Hindlimb muscle (tissue), 1 donor: ENCODE data around the gene TSPAN9. TPM values are rescaled to one million over a fixed set of nuclear protein-coding genes. Genes with fewer than 3 reads are reported as not detected.

Experiments used
- DNase-seq: peaks from one replicate; pipeline ENCODE4 v3.0.0-alpha.2; 2013
- polyA plus RNA-seq: library from polyadenylated mRNA; unstranded; fragments of 120-200 nt; gene quantifications from one replicate; pipeline ENCODE4 v1.2.1, GENCODE V29; 2013; ENCODE audit not compliant: insufficient read length

TSPAN9 gene
- polyA plus RNA-seq, 1 donor = 98.9 TPM

DNA sequence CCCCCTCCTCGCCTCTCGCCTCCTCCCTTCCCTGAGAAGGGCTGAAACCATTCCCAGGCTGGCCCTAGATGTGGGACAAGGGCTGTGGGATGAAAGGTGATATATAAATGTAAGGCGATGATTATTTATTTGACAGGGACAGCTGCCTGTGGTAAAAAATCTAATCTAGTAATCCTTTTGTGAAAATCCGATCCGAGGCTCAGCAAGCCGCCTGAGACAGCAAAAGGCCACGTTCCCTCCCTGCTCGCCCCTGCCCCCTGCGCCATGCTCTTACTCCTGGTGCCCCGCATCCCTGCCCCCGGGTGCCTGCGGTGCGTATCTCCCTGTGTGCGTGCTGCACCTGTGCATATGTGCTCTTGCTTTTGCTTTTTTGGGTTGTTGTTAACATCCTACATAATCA lies 65.2 kb downstream of the TSPAN9 start:
- DNase-seq = no peak

DNA sequence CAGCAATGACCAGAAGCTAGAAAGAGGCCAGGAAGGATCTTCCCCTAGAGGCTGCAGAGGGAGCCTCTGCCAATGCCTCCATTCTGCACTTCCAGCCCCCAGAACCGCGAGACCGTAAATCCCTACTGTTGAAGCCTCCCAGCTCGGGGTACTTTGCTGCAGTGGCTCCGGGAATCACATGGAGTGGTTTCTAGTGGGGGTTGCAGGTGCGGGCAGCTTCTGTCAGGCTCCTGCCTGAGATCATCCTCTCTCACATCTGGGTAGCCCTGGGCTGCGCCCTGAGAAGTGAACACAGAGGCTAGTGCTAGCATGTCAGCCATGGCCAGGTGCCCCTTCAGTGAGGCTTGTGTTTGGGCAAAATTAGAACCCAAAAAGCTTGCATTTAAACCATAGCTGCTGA lies 67.3 kb downstream of the TSPAN9 start:
- no peak for DNase-seq

DNA sequence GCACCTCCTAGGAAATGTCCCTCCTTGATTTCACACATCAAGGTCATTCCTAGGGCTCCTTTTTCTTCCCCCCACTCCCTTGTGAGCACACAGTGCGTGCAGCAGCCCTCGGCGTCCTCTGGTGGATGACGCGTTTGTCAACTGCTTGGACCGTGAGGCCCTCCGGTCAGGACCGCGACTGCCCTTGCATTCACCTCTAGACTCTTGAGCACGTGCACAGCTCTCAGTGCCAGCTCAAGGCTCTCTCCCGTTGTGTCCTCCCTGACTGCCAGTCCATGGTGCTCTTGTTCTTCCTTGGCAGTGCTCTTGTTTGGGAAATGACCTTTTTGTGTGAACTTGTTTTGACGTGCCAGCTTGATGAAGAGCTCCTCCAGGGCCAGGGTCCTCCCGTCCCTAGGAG lies 67.9 kb downstream of the TSPAN9 start:
- no peak for DNase-seq

DNA sequence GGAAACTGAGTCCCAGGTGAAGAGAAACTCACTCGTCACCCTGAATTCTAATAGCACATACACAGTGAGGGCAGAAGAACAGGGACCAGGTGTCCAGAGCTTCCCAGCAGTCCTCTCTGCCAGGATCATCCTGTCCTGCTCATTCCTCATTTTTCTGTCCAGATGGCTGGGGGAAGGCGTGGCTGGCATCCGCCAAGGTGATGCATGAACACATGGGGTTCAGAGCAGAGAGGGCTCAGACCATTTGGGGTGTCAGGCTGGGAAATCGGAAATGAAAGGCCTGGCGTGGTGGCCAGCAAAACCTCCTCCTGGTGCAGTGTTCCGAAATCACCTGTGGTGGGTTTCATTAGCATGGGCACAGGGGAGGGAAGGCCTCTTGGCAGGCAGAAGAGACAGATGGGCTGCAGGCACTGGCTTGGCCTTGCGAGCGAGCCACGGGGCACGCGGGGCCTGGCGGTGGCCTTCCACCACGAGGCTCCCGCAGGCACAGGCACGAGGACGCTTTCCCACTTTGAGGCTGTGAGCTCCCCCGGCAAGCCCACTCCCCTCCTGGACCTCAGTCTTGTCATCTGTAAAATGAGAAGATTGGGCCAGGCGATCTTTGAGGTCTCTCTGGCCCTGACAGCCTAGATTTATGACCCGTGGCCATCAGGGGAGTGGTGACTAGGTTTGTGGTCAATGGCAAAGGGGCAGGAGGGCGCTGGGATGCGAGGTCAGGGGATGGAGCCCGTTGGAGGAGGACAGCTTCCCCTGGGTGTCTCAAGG lies 68.5 kb downstream of the TSPAN9 start:
- DNase-seq = no peak

DNA sequence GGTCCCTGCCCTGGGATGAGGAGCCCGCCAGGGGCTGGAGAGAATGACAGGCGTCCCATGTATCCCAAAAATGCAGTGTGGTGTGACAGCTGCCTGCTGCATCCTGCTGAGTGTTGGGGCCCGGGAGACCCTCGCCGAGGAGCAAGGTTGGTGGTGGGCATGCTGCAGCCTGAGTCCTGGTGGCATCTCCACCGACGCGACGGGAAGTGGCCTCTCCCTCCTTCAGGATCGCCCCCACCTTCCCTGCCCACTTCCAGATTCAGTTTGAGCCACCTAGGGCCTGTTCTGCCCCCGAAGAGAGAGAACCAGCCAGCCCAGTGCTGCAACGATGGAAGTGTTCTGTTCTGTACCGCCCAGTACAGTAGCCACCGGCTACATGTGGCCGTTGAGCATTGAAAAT lies 70.1 kb downstream of the TSPAN9 start:
- DNase-seq = no peak

DNA sequence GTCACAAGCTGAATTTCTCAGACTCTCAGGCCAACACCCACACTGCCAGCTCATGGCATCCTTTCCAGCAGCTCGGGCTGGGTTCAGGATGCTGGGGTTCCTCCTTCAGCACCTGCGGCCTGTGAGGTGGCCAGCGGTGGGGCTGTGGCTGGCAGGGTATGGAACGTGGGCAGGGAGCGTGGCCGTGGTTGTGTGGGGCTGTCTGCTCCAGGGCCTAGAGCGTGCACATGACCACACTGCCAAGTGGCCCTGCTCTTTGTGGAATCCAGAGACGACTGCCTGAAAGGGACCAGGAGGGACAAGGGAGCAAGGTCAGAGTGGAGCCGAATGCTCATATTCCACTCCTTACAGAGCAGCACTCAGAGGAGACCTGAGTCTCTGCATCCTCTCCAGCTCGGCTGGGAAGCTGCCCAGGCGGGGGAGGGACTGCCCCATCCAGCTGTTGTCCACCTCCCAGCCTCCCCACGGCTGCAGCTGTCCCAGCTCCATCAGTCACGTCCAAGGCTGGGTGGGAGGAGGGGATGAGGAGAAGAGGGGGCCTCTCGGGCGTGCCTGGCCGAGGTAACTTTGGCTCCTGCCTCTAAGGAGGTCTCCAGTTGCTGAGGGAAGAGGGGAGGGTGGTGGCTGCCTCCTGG lies 71.3 kb downstream of the TSPAN9 start:
- DNase-seq = peak; percentile 89

DNA sequence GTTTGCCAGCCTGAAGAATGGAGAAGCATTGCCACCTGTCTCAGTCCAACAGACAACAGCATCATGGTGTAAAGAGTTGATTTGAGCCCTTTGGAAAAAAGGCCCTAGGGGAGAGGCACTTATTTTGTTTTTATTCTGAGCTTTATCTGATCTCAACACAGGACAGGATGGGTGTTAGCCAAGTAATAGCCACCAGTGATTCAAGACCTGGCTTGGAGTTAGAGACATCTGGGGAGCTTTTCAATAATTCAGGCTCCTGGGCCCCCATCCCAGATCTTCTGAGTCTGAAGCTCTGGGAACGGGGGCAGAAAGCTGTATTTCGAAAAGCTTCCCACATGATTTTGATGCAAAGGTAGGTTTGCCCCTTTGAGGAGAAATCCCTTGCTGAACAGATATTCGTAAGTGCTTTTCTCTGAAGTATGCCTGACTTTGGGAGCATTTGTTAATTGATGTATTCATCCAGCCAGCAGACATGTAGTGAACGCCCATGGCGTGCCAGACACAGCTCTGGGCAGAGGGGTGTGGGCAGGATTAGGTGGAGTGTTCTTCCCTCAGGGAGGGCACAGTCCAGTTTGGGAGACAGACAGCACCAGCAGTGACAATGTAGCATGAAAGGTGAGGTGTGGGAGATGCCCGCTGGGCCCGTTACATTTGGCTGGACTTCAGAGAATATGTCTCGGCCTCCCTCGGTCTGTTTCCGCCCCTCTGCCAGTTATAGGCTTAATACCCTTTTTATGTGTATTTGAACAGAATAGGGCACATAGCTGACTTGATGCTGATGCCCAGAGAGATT lies 72.5 kb downstream of the TSPAN9 start:
- DNase-seq = no peak

DNA sequence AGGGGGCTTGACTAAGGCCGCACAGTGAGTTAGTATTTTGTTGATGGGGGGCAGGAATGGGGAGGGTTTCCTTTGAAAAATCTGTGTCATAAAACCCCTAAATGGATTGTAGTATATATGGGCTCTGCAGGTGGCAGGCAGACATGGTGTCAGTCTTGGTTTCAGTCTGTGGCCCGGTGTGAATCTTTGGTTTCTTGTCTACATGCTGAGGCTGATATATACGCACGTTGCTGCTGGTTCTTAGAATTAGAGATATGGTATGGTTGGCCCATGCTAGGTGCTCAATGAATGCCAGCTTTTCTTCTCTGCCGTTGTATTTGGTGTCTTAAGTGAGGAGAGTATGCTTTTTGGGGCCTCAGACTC lies 73.1 kb downstream of the TSPAN9 start:
- DNase-seq = no peak

DNA sequence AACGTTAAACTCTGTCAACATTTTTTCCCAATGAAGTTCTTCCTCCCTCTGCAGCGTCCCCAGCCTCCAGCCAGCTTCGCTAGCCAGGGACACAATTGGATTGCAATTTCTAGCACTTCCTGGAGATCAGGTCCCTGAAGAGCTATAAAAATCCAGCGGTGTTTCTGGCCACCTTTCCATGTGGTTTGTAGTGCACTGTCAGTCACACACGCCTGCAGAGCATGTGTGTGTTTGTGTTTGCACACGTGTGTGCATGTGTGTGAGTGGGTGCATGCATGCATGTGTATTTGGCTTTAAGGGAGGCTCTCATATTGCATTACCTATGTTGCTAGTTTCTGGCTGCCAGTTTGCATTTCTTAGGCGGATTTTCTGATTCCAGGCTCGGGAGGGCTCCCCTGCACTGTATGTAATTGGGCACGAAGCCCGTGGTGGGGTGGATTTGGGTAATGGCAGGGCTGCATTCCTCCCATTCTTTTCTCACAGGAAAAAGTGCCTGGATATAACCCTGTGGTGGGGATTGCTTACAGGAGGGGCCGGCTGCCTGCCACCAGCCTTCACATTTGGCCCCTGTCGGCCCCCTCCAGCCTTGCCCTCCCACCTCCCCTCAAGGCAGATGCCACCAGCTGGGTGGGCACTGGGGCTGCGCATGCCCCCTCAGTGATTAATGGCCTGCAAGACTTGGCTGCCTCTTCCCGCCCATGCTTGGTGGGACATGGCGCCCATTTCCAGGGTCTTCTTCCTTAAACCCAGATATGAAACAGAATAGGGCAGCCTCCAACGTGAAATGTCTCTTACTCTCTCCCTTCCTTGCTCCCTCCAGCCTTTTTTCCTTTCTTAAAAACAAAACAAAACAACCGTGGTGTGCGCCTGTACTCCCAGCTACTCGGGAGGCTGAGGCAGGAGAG lies 74.0 kb downstream of the TSPAN9 start:
- peak; percentile 72 for DNase-seq

DNA sequence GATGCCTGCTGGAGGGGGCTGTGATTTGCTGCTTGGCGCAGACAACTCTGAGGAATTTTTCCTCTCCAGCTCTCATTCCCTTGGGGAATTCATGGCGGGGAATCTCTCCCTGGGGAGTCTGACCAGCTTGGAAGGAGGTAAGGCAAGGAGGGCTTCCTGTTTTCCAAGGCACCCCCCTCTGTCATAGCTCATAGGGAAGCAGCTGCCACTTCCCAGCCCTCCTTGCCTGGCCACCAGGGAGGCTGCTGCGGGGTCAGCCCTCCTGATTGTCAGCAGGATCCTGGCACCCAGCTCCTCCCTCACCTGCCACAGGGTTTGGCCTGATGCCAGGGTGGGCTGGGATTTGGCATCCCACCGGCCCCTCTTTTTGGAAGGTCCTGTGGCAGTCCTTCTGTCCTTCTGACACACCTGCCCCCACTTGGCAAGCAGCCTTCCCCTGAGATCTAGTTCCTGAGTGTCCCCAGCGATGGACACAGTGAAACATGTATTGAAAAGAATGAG lies 74.9 kb downstream of the TSPAN9 start:
- DNase-seq = no peak

DNA sequence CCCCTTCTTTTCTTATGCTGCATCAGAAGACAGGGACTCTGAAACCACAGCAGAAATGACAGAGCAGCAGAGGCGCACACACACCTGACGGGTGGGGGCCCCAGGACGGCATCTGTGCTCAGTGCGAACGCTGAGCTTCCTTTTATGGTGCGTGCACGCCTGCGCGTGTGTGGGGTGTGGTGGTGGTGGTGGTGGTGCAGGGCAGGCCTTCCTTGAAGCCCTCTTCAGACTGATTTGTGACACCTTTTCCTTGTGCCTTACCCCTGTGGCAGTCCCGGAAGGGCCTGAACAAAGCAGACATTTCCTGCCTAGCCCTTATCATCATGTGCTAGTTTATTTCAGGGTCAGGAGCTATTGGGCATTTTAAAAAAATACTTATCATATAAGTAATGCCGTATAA lies 75.7 kb downstream of the TSPAN9 start:
- DNase-seq = no peak

DNA sequence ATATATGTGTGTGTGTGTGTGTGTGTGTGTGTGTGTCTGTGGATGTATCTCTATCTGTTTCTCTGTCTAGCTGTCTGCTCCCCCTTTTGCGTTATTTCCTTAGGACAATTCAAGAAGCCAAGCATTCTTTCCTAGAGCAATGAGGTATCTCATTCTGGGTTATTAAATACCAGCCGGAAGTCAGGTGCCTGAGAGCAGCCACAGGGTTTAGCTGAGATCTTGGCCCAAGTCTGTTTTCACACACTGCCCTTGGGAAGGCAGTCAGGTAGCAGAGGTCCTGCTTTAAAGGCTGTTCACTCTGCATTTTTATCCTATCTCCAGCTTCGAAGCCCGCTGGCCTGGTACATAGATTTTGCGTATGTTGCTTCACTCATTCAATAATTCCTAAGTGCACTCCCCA lies 76.8 kb downstream of the TSPAN9 start:
- no peak for DNase-seq

DNA sequence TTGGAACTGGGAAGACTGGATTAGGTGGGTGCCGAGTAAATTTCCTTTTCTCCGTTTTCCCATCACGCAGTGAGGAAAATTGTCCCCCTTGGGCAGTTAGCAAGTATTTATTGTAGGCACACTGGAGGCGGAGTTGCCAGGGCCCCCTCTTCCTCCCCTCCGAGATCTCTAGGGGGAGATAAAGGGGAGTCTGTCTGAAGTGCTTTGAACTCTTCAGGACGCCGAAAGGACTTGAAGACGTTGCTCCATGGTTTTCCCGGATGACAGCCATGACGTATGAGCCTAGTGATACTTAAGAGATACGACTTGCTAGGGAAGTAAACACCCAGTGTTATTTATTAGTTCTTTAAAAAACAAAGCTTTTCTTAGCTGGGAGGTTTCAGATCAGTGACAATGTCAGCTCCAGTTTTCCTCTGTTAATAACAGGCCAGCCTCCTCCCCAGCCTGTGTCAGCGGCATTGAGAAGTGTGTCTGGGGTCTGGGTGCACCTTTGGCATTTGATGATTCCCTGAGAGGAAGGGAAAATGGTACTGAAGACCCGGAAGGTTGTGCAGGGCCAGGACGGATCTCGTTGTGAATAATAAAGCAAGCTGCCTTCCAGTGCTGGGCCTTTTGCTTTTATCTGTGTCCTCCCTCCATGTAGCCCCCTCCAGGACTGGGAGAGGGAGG lies 78.7 kb downstream of the TSPAN9 start:
- DNase-seq = no peak

DNA sequence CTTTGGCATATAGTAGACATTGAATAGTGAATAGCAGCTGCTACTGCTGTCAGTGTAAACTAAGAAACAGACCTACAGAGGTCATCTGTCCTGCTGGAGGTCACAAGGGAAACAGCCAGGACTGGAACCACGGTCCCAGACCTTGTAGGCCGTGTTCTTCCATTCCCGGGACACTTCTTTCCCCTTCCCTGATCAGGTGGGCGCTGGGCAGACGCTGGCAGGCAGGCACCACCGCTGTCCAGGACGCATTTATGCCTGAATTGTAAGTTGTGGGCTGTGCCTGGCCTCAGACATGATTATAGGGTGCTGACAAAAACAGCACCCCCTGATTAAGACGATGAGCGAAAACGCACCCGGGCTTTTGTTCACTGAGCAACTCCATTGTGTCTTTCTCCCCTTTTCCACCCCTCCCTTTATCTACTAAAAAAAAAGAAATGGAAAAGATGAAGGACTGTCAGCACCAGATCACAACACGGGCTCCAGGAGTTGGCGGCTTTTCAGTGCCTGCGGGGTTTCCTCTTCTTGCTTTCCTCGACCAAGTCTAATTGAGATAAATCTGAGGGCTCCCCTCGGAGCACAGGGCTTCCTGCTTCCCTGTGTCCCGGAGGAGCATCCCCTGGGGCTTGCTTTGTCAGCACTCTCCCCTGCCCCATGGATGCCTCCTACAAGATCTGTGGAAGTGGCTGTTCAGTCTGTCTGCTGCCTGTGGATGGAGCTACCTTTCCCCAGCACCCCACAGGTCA lies 80.6 kb downstream of the TSPAN9 start:
- DNase-seq = no peak

DNA sequence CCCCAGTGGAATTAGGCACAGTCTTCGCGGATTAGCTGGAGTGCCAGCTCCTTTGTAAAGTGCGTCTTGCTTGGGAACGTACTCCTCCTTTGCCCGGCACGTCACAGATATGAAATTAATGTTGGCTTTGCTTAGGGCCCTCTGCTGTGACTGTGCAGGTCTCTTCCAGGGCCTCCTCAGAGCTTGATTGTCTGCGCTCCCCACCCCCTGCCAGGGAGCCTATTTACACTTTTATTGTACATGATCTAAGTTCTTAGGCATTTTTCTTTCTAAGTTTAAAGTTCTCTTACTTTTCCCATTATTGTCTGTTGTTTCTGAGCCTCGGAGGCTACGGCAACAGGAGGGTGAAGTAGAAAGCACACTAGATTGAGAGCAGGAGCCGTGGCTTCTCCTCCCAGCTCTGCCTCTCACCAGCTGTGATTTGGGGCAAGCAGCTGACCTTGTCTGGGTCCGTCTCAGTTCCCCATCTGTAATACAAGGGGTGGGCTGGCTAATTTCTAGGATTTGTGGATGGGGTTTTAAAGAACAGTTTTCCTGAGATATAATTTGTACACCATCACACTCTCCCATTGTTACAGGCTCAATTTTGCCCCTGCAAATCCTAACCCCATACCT lies 81.8 kb downstream of the TSPAN9 start:
- DNase-seq = no peak

DNA sequence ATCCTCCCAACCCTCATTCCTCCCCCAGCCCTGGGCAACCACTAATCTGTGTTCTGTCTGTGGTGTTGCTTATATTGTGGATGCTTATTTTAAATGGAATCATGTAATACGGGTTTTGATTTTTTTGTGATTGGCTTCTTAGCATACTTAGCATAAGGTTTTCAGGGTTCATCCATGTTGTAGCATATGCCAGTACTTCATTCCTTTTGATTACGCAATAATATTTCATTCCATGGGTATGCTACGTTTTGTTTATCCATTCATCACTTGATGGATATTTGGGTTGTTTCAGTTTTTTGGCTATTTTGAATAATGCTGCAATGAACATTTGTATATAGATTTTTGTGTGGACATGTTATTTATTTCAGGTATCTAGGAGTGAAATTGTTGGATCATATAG lies 82.9 kb downstream of the TSPAN9 start:
- DNase-seq = no peak

DNA sequence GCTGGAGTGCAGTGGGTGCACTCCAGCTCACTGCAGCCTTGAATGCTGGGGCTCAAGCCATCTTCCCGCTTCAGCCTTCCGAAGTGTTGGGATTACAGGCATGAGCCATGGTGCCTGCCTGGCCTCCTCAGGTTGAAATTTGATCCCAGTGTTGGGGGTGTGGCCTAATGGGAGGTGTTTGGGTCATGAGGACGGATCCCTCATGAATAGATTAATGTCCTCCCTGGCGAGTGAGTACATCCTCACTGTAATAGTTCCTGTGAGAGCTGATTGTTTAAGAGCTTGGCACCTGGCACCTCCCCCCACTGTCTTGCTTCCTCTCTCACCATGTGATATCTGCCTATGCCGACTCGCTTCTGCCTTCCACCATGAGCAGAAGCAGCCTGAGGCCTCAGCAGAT lies 84.7 kb downstream of the TSPAN9 start:
- no peak for DNase-seq

DNA sequence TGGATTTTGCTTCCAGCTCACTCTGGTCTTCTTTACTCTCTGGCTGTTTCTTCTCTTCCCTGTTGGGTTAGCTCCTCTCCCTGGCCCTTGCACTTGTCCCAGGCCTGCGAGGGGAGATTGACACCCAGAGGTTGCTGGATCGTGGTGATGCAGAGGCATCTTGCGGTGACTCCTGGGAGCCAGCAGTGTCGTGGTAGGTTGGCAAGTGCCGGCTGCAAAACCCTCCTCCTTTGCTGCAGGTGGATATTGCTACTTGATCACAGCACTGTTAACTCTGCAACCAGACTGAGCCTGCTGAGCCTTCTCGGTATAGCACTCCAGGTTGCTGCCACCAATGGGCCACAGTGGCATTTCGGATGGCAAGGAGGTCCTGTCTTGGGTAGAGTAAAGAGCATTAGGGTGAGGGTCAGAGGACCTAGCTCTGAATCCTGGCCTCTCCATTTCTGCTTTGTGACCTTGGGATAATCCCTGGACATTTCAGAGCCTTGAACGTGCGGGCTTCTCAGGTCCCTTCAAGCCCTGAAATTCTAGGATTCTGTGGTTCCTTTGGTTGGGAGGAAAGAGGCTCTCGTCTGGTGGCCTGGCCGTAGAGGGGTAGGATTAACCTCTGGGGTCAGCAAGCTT lies 87.4 kb downstream of the TSPAN9 start:
- no peak for DNase-seq

DNA sequence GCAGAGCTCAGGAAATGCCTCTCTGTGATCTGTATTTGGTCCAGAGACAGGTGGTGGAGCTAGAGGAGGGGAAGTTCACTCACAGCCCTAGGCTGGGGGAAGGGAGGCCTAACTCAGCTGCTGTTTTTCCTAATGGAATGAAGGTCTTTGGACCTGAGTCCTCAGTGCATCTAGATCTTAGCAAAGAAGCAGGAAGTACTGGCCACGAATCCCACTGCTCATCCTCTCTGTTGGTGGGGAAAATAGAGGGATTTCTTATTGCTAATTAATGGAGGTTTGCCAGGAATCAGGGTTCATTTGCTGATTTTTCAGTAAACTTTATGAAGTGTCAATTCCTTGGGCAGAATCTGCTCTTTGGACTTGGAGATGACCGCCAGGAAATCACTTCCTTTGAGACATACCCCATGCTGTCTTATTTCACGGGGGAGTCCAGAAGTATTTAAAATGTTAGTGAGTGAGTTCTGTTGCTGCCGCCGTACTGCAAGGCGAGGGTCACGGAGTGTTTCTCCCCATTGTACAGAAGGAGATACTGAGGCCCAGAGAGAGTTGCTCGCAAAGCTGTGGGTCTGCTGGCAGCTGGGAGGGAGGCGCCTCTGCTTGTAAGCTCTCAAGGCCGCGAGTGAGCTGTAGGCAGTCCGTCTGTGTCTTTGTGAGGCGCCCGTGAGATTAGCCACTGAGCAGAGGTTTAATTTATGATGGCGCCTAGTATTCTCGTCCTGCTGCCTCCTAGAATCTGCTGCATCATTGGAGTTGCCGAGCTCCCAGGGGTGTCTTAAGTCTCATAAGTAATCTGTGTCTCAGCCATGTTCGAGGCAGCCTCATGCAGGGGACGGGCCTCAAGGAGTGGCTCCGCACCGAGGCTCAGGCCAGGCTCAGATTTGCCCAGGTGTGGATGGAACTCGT lies 88.2 kb downstream of the TSPAN9 start:
- DNase-seq = no peak
